ENCODE measurements around the gene TSPAN5.

TSPAN5 gene

DNA sequence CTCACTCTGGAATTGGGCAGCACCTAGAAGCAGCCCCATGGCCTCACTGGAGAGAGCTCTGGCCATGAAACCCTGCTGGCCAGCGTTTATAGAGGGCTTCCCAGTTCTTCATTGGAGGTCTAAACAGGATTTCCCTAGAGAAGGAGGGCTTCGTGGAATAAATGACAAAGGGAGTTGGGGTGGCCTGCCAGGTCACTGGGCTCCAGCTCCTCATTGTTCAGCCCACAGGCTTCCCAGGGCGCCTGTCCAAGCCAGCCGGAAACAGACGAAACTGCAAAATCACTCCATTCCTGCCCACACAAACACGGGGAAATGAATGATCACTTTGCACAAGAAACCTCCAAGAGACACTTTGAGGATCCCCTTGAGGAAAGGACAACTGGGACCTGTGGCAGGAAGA, 189.7 kb downstream of the TSPAN5 start:
- Histone ChIP-seq H3K4me2 (ENCODE audit: low read depth, low read length, poor library complexity, severe bottlenecking) (no peak overlapping the region), H4K20me1 (ENCODE audit: insufficient read depth, low read length, poor library complexity, severe bottlenecking) (no peaks in the 10 kb centered on the region), H3K4me3 (ENCODE audit: low read length, poor library complexity, severe bottlenecking) (no peak overlapping the region), H3F3A (ENCODE audit: low read depth) (no peaks in the 10 kb centered on the region), H2AFZ (ENCODE audit: low read length) (no peak overlapping the region), H3K36me3 (ENCODE audit: insufficient read depth, low read length) (peaks cover 12% of the 10 kb centered on the region; the same call in 1 of the 2 replicates), H3K27me3 (ENCODE audit: insufficient read depth, low read length, poor library complexity, severe bottlenecking) (no peaks in the 10 kb centered on the region), H3K9ac (ENCODE audit: low read depth, low read length, poor library complexity, severe bottlenecking) (no peak overlapping the region), H3K79me2 (ENCODE audit: insufficient read depth, low read length) (no peaks in the 10 kb centered on the region), H3K4me1 (ENCODE audit: insufficient read depth, low read length, poor library complexity, severe bottlenecking) (peaks cover 9% of the 10 kb centered on the region), H3K9me3 (ENCODE audit: insufficient read depth, low read depth, low read length) (no peaks in the 10 kb centered on the region), H3K9me2 (replicated peaks; ENCODE audit: low read depth, low read length) (no peaks in the 10 kb centered on the region)
- no peak for TF ChIP-seq EZH2phosphoT487 (IDR thresholded peaks at IDR 0.05; ENCODE audit: borderline replicate concordance)
- TF ChIP-seq, protein P1, sequence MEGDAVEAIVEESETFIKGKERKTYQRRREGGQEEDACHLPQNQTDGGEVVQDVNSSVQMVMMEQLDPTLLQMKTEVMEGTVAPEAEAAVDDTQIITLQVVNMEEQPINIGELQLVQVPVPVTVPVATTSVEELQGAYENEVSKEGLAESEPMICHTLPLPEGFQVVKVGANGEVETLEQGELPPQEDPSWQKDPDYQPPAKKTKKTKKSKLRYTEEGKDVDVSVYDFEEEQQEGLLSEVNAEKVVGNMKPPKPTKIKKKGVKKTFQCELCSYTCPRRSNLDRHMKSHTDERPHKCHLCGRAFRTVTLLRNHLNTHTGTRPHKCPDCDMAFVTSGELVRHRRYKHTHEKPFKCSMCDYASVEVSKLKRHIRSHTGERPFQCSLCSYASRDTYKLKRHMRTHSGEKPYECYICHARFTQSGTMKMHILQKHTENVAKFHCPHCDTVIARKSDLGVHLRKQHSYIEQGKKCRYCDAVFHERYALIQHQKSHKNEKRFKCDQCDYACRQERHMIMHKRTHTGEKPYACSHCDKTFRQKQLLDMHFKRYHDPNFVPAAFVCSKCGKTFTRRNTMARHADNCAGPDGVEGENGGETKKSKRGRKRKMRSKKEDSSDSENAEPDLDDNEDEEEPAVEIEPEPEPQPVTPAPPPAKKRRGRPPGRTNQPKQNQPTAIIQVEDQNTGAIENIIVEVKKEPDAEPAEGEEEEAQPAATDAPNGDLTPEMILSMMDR (conservative IDR thresholded peaks at IDR 0.05; ENCODE audit: low read length): no peak

DNA sequence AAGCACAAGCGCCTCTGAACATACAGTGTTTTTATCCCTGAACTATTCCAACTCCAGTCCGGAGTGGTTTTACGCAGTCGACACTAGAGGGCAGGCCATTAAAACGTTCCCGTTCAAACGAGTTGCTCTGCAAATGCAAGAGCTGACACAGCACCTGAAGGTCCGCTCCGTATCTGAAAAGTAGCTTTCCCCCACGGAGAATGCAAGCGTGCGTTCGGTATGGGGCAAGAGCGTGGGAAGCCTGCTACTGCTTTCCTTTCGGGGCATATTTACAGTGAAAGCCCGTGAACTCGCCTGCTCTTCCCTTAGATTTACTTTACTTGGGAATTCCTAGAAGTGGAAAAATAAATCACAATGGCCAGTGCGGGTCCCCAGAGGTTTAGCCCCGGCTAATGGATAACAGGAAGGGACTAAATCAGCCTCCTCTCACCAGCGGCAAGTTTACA, 190.8 kb downstream of the TSPAN5 start:
- H3K79me2 ChIP-seq (ENCODE audit: insufficient read depth, low read length): no peaks in the 10 kb centered on the region
- H3K9ac ChIP-seq (ENCODE audit: low read depth, low read length, poor library complexity, severe bottlenecking): no peak overlapping the region
- H3K4me1 ChIP-seq (ENCODE audit: insufficient read depth, low read length, poor library complexity, severe bottlenecking): peaks cover 9% of the 10 kb centered on the region
- no peaks in the 10 kb centered on the region for H3K27me3 ChIP-seq (ENCODE audit: insufficient read depth, low read length, poor library complexity, severe bottlenecking)
- no peaks in the 10 kb centered on the region for H3K9me2 ChIP-seq (replicated peaks; ENCODE audit: low read depth, low read length)
- H3K4me2 ChIP-seq (ENCODE audit: low read depth, low read length, poor library complexity, severe bottlenecking): no peak overlapping the region
- H3K36me3 ChIP-seq (ENCODE audit: insufficient read depth, low read length): peaks cover 12% of the 10 kb centered on the region; the same call in 1 of the 2 replicates
- no peak overlapping the region for H3K4me3 ChIP-seq (ENCODE audit: low read length, poor library complexity, severe bottlenecking)
- H3F3A ChIP-seq (ENCODE audit: low read depth): no peaks in the 10 kb centered on the region
- H4K20me1 ChIP-seq (ENCODE audit: insufficient read depth, low read length, poor library complexity, severe bottlenecking): no peaks in the 10 kb centered on the region
- TF ChIP-seq EZH2phosphoT487 (IDR thresholded peaks at IDR 0.05; ENCODE audit: borderline replicate concordance): no peak
- TF ChIP-seq, protein P1 (conservative IDR thresholded peaks at IDR 0.05; ENCODE audit: low read length): peak; percentile 69
- no peaks in the 10 kb centered on the region for H3K9me3 ChIP-seq (ENCODE audit: insufficient read depth, low read depth, low read length)
- H2AFZ ChIP-seq (ENCODE audit: low read length): no peak overlapping the region

DNA sequence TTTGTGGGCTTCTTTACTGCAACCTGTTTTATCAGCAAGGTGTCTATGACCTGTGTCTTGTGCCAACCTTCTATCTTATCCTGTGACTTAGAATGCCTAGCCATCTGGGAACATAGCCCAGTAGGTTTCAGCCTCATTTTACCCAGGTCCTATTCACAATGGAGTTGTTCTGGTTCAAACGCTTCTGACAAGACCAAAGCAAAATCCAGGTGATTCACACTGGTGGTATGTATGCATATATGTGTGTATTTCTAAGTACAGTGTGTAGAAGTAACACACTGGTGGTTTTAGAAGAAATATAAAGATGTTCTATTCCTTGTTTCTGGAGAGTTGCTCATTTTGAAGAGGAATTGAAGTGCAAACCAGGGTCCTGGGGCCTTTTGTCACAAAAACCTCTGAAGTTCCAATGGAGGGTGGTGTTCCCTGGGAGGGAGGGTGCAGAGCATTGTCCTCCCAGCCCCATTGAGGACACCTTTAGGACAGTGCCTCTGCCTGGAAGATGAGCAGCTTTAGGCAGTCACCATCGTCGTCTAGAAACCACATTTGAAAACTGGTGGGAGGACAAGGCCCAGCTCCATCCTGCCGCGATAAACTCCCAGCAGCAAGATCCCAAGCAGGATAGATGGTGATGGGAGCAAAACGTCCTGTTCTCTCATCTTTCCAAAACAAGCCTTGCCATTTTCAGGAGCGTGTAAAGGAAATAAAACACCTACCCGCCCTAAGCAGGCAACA, 191.4 kb downstream of the TSPAN5 start:
- Histone ChIP-seq H3K27me3 (ENCODE audit: insufficient read depth, low read length, poor library complexity, severe bottlenecking) (no peaks in the 10 kb centered on the region), H3K4me1 (ENCODE audit: insufficient read depth, low read length, poor library complexity, severe bottlenecking) (peaks cover 9% of the 10 kb centered on the region), H3K9me3 (ENCODE audit: insufficient read depth, low read depth, low read length) (peaks cover 4% of the 10 kb centered on the region; the same call in 1 of the 2 replicates), H3K4me3 (ENCODE audit: low read length, poor library complexity, severe bottlenecking) (no peak overlapping the region), H3K4me2 (ENCODE audit: low read depth, low read length, poor library complexity, severe bottlenecking) (no peak overlapping the region), H3K9me2 (replicated peaks; ENCODE audit: low read depth, low read length) (no peaks in the 10 kb centered on the region), H3K79me2 (ENCODE audit: insufficient read depth, low read length) (no peaks in the 10 kb centered on the region), H4K20me1 (ENCODE audit: insufficient read depth, low read length, poor library complexity, severe bottlenecking) (no peaks in the 10 kb centered on the region), H3K9ac (ENCODE audit: low read depth, low read length, poor library complexity, severe bottlenecking) (no peak overlapping the region), H3F3A (ENCODE audit: low read depth) (no peaks in the 10 kb centered on the region), H3K36me3 (ENCODE audit: insufficient read depth, low read length) (peaks cover 8% of the 10 kb centered on the region; the same call in 1 of the 2 replicates), H2AFZ (ENCODE audit: low read length) (no peak overlapping the region)
- TF ChIP-seq, protein P1 (conservative IDR thresholded peaks at IDR 0.05; ENCODE audit: low read length): no peak
- no peak for TF ChIP-seq EZH2phosphoT487 (IDR thresholded peaks at IDR 0.05; ENCODE audit: borderline replicate concordance)
